ENCODE results near the gene UBAC2. TPM values are rescaled to one million over a fixed set of nuclear protein-coding genes. Genes with fewer than 3 reads are reported as not detected.

UBAC2 gene
- total and polyA plus RNA-seq, 2 donors = 42.8 to 69.1 TPM

DNA sequence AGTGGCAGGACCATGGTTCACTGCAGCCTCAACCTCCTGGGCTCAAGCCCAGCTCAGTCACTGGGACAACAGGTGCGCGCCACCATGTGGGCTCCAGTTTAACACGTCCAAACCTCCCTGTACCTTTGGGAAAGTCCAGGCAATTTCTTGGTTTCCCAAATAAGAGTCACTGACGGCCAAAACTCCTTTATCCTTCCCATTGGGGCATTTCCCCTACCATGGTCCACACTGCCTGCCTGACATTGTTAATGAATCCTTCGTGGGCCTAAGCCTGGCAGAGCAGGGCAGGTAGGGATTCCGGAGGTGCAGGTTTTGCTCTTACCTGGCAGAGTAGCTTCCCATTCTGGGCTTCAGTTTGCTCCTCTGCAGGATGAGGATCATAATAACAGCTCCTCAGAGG is 234.5 kb downstream of the UBAC2 start:
- H3K27ac ChIP-seq (ENCODE audit: low read depth in 1 of 2, low read length in 1 of 2) = no peak overlapping the region
- WGBS = 79% methylated on average over 6 of the region's 6 CpGs
- DNase-seq (ENCODE audit: low read depth in 6 of 9, low spot score in 9 of 9) = no peak
- H3K27me3 ChIP-seq (ENCODE audit: control insufficient read depth in 2 of 2, insufficient read depth in 1 of 2, low read length in 1 of 2) = peaks cover 0 to 2% of the 10 kb centered on the region in 2 donors
- H3K9me3 ChIP-seq (ENCODE audit: control insufficient read depth in 2 of 2, insufficient read depth in 1 of 2, low read length in 1 of 2) = peaks cover 0 to 5% of the 10 kb centered on the region in 2 donors
- H3K4me3 ChIP-seq (ENCODE audit: low read length in 2 of 2) = no peak overlapping the region
- H3K36me3 ChIP-seq (ENCODE audit: control insufficient read depth in 2 of 2, insufficient read depth in 2 of 2, low read length in 1 of 2) = no peaks in the 10 kb centered on the region
- peaks cover 25 to 71% of the 10 kb centered on the region in 2 donors for H3K4me1 ChIP-seq (ENCODE audit: control insufficient read depth in 2 of 2, insufficient read depth in 2 of 2, low read length in 2 of 2)

DNA sequence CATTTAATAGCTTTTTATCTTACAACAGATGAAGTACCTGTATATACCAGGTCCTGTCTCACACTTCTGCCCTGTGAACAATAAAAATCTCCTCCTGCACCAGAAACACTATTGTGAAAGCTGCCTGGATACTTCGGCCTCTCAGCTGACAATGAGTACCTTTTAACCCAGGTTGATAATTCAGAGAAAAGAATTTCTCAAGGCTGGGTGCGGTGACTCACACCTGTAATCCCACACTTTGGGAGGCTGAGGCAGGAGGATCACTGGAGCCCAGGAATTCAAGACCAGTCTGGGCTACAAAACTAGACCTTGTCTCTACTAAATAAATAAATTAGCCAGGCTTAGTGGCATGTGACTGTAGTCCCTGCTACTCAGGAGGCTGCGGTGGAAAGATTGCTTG is 235.3 kb downstream of the UBAC2 start:
- Histone ChIP-seq H3K36me3 (ENCODE audit: control insufficient read depth in 2 of 2, insufficient read depth in 2 of 2, low read length in 1 of 2) (no peaks in the 10 kb centered on the region), H3K27me3 (ENCODE audit: control insufficient read depth in 2 of 2, insufficient read depth in 1 of 2, low read length in 1 of 2) (peaks cover 0 to 2% of the 10 kb centered on the region in 2 donors), H3K27ac (ENCODE audit: low read depth in 1 of 2, low read length in 1 of 2) (no peak overlapping the region), H3K9me3 (ENCODE audit: control insufficient read depth in 2 of 2, insufficient read depth in 1 of 2, low read length in 1 of 2) (peaks cover 0 to 5% of the 10 kb centered on the region in 2 donors), H3K4me3 (ENCODE audit: low read length in 2 of 2) (no peak overlapping the region), H3K4me1 (ENCODE audit: control insufficient read depth in 2 of 2, insufficient read depth in 2 of 2, low read length in 2 of 2) (peaks cover 25 to 68% of the 10 kb centered on the region in 2 donors)
- no peak for DNase-seq (ENCODE audit: low read depth in 6 of 9, low spot score in 9 of 9)
- WGBS = 66% methylated on average over 3 of the region's 3 CpGs

Other genes starting within 250 kb of the UBAC2 start
- 37.9 TPM for gene DOCK9, start 222.8 kb upstream of the UBAC2 start, total RNA-seq
- gene DOCK9, start 222.8 kb upstream of the UBAC2 start, polyA plus RNA-seq = 34.0 TPM
- gene GPR18, start 57.5 kb downstream of the UBAC2 start, total RNA-seq = 8.1 TPM
- gene GPR18, start 57.5 kb downstream of the UBAC2 start, polyA plus RNA-seq = 6.7 TPM
- 32.4 TPM for gene GPR183, start 106.5 kb downstream of the UBAC2 start, total RNA-seq
- 33.0 TPM for gene GPR183, start 106.5 kb downstream of the UBAC2 start, polyA plus RNA-seq

Measured in thymus (tissue), 11 donors.